ENCODE measurements around the gene ATN1.

DNA sequence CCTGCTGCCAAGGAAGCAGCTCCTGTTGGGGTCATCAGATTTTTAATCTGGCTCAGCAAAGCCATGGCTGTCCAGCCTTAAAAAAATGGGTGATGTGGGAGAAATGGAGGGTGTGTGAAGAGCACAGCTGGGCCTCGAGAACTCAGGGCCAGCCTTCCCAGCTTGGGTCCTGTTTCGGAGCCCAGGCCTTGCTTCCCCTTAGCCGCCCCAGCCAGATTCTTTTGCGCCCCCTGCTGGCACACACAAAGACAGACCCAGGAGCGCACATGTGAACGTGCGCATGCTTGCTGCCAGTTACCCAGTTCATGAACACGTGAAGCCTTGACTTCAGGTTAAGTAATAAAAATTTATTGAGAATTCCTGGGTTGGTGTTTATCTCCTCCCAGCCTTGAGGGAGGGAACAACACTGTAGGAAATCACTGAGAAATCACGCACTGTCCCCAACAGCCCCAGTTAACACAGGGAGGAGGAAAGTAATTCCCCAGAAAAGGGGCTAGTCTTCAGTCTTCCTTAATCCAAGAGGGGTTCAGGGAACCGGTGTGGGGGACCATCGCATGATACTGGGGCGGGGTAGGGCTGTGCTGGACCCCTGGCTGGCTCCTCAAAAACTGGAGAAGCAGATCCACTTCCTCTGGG, 37.4 kb downstream of the ATN1 start:
- TF ChIP-seq CTCF (IDR thresholded peaks at IDR 0.05) (peak; percentile 93 to 98 (median 96)), POLR2A (IDR thresholded peaks at IDR 0.05) (peak; percentile 38)

Data from prostate gland (tissue), 2 donors.